GM23338 (cell line): ENCODE measurements around the gene RXRG. TPM values are rescaled to one million over a fixed set of nuclear protein-coding genes. Genes with fewer than 3 reads are reported as not detected.
"Not testable (repeated sequence)": the region's sequence is repeated elsewhere in the genome, so short reads cannot be mapped to it uniquely, and the experiment has no call there.

Experiments used
- ATAC-seq: fragments of 200-7000 bp; cut with Tn5 transposase; 3 replicates; pipeline ENCODE4 v1.9.1; 2020
- DNase-seq: peaks from one replicate; pipeline ENCODE4 v3.0.0-alpha.2; 2015; ENCODE audit warnings: low spot score
- H2AFZ ChIP-seq: fragments of 200-600 bp; sonication (generic); 2 replicates; pipeline ENCODE4 v1.8.0; 2016; ENCODE audit warnings: antibody characterized with exemption, mild to moderate bottlenecking, moderate library complexity
- H3F3A ChIP-seq: fragments of 200-600 bp; sonication (generic); replicated peaks from 2 replicates; pipeline ENCODE4 v1.8.0; 2017; ENCODE audit warnings: antibody characterized with exemption, mixed run types, low read depth
- H3K27ac ChIP-seq: fragments of 200-600 bp; sonication (generic); 2 replicates; pipeline ENCODE4 v1.6.1; 2016; ENCODE audit warnings: low read depth
- H3K27me3 ChIP-seq: fragments of 200-600 bp; sonication (generic); 2 replicates; pipeline ENCODE4 v1.8.0; 2016; ENCODE audit warnings: mild to moderate bottlenecking, mixed run types, moderate library complexity; ENCODE audit not compliant: insufficient read depth
- H3K36me3 ChIP-seq: fragments of 200-600 bp; sonication (generic); 2 replicates; pipeline ENCODE4 v1.8.0; 2016; ENCODE audit warnings: mild to moderate bottlenecking; ENCODE audit not compliant: insufficient read depth
- H3K4me1 ChIP-seq: fragments of 200-600 bp; sonication (generic); 2 replicates; pipeline ENCODE4 v1.8.0; 2016; ENCODE audit warnings: mild to moderate bottlenecking, moderate library complexity; ENCODE audit not compliant: insufficient read depth
- H3K4me2 ChIP-seq: fragments of 200-600 bp; sonication (generic); 2 replicates; pipeline ENCODE4 v1.7.1; 2017; ENCODE audit warnings: mixed run types
- H3K4me3 ChIP-seq: fragments of 200-600 bp; sonication (generic); 2 replicates; pipeline ENCODE4 v1.6.1; 2016; ENCODE audit warnings: mixed run types
- H3K79me2 ChIP-seq: fragments of 200-600 bp; sonication (generic); replicated peaks from 2 replicates; pipeline ENCODE4 v1.8.0; 2017; ENCODE audit warnings: mild to moderate bottlenecking; ENCODE audit not compliant: insufficient read depth
- H3K9me2 ChIP-seq: fragments of 200-600 bp; sonication (generic); 2 replicates; pipeline ENCODE4 v1.8.0; 2017; ENCODE audit not compliant: insufficient read depth
- H4K20me1 ChIP-seq: fragments of 200-600 bp; sonication (generic); replicated peaks from 2 replicates; pipeline ENCODE4 v1.8.0; 2017; ENCODE audit warnings: mild to moderate bottlenecking; ENCODE audit not compliant: insufficient read depth
- H3K27ac Mint-ChIP-seq: 2 replicates; pipeline ENCODE4 v1.8.0; 2020; ENCODE audit warnings: inconsistent platforms, mild to moderate bottlenecking, moderate library complexity, mixed read lengths
- H3K27me3 Mint-ChIP-seq: 3 replicates; pipeline ENCODE4 v1.8.0; 2022; ENCODE audit warnings: low read depth, mild to moderate bottlenecking, moderate library complexity, mixed read lengths, inconsistent platforms; ENCODE audit not compliant: insufficient read depth, poor library complexity
- H3K36me3 Mint-ChIP-seq: 3 replicates; pipeline ENCODE4 v1.8.0; 2021; ENCODE audit warnings: low read depth, mild to moderate bottlenecking, inconsistent platforms, moderate library complexity, mixed read lengths
- H3K4me1 Mint-ChIP-seq: 3 replicates; pipeline ENCODE4 v1.8.0; 2020; ENCODE audit warnings: mild to moderate bottlenecking, inconsistent platforms, mixed read lengths
- H3K4me3 Mint-ChIP-seq: 3 replicates; pipeline ENCODE4 v1.8.0; 2021; ENCODE audit warnings: moderate library complexity, mild to moderate bottlenecking, inconsistent platforms, mixed read lengths
- H3K9me3 Mint-ChIP-seq: 3 replicates; pipeline ENCODE4 v1.8.0; 2020; ENCODE audit warnings: moderate library complexity, mild to moderate bottlenecking, inconsistent platforms, mixed read lengths
- CREB1 ChIP-seq: fragments of 250-450 bp; sonication (Bioruptor Pico); IDR thresholded peaks from 2 replicates; pipeline ENCODE4 v1.5.0; 2020; ENCODE audit warnings: low read depth, mild to moderate bottlenecking, moderate library complexity
- CTCF ChIP-seq, 2 experiments: fragments of 200-600 bp in 1 of 2; sonication (generic) in 1 of 2; conservative IDR thresholded peaks; 2 replicates each; pipeline versions ENCODE4 v1.5.1 to v1.6.1; 2016 to 2017; ENCODE audit warnings: antibody characterized with exemption in 2 of 2, low read depth in 2 of 2, mild to moderate bottlenecking in 2 of 2, moderate library complexity in 1 of 2
- ETS1 ChIP-seq: IDR thresholded peaks from 2 replicates; pipeline ENCODE4 v1.6.1; 2016; ENCODE audit warnings: antibody characterized with exemption
- EZH2 ChIP-seq: fragments of 200-600 bp; sonication (generic); IDR thresholded peaks from one replicate; pipeline ENCODE4 v1.8.0; 2017; ENCODE audit warnings: antibody characterized with exemption, mild to moderate bottlenecking, low read depth; ENCODE audit not compliant: unreplicated experiment
- EZH2phosphoT487 ChIP-seq: fragments of 200-600 bp; sonication (generic); IDR thresholded peaks from one replicate; pipeline ENCODE4 v1.8.1; 2018; ENCODE audit warnings: antibody characterized with exemption; ENCODE audit not compliant: unreplicated experiment
- JUNB ChIP-seq: IDR thresholded peaks from one replicate; pipeline ENCODE4 v1.6.1; 2016; ENCODE audit warnings: antibody characterized with exemption; ENCODE audit not compliant: unreplicated experiment
- NANOG ChIP-seq: IDR thresholded peaks from 2 replicates; pipeline ENCODE4 v1.6.1; 2016; ENCODE audit warnings: antibody characterized with exemption, borderline replicate concordance
- POLR2AphosphoS5 ChIP-seq: IDR thresholded peaks from 2 replicates; pipeline ENCODE4 v1.6.1; 2016; ENCODE audit warnings: antibody characterized with exemption, low read depth
- REST ChIP-seq: IDR thresholded peaks from one replicate; pipeline ENCODE4 v1.6.1; 2018; ENCODE audit warnings: antibody characterized with exemption; ENCODE audit not compliant: unreplicated experiment
- STAT1 ChIP-seq: IDR thresholded peaks from one replicate; pipeline ENCODE4 v1.6.1; 2016; ENCODE audit warnings: antibody characterized with exemption; ENCODE audit not compliant: unreplicated experiment
- ZNF114 ChIP-seq: fragments of 250-450 bp; sonication (Bioruptor Pico); IDR thresholded peaks from 2 replicates; pipeline ENCODE4 v1.5.0; 2020; ENCODE audit warnings: mild to moderate bottlenecking, moderate library complexity
- ZNF331 ChIP-seq: fragments of 250-450 bp; sonication (Bioruptor Pico); IDR thresholded peaks from 2 replicates; pipeline ENCODE4 v1.5.0; 2020; ENCODE audit warnings: low read depth, mild to moderate bottlenecking, moderate library complexity
- polyA plus RNA-seq: library from polyadenylated mRNA; unstranded; fragments of >200 nt; fragmentation: Nextera tagmentation; extraction: Ambion mirVana; gene quantifications from 2 replicates; pipeline ENCODE4 v1.2.1, GENCODE V29; 2016
- total RNA-seq: library from RNA; depleted of rRNA; stranded (reverse); fragments of >200 nt; shearing (Covaris generic); gene quantifications from 2 replicates; pipeline ENCODE4 v1.2.3, GENCODE V29; 2014

RXRG gene
- total and polyA plus RNA-seq, 2 experiments from 2014 or later = not detected

GRCh38 chr1:165463978-165464377 is 19.1 kb upstream of the RXRG start (continued):
- TF ChIP-seq EZH2 = no peak
- TF ChIP-seq CTCF (conservative IDR thresholded peaks at IDR 0.05; ENCODE audit: low read depth in 2 of 2) = no peak
- no peak for TF ChIP-seq NANOG
- TF ChIP-seq ZNF331 (CRISPR knock-in tag) = no peak
- TF ChIP-seq ZNF114 (CRISPR knock-in tag) = no peak

- H3K36me3 Mint-ChIP-seq, H3F3A ChIP-seq, H3K27me3 ChIP-seq, H3K4me1 Mint-ChIP-seq, ATAC-seq, H3K79me2 ChIP-seq, H2AFZ ChIP-seq, H3K27me3 Mint-ChIP-seq, H3K4me3 Mint-ChIP-seq, H3K27ac Mint-ChIP-seq, H4K20me1 ChIP-seq, DNase-seq, H3K4me2 ChIP-seq, H3K4me1 ChIP-seq, H3K27ac ChIP-seq, H3K4me3 ChIP-seq, H3K36me3 ChIP-seq, H3K9me3 Mint-ChIP-seq, H3K9me2 ChIP-seq: not testable (repeated sequence)
Measured at GRCh38 chr1:165459683-165460082, 14.8 kb upstream of the RXRG start.

GRCh38 chr1:165456861-165457260 is 11.9 kb upstream of the RXRG start:
- no peak overlapping the region for H3K4me3 Mint-ChIP-seq
- 0 out of 3 replicates have a peak, but pooled peaks cover 2% of the 10 kb centered on the region for H3K4me1 Mint-ChIP-seq
- H3K27ac Mint-ChIP-seq = no peak overlapping the region
- TF ChIP-seq CREB1 = no peak
- TF ChIP-seq JUNB = no peak
- TF ChIP-seq REST = no peak
- TF ChIP-seq EZH2 = no peak
- TF ChIP-seq POLR2AphosphoS5 = no peak
- TF ChIP-seq EZH2phosphoT487 = no peak
- no peak for TF ChIP-seq CTCF (conservative IDR thresholded peaks at IDR 0.05; ENCODE audit: low read depth in 2 of 2)
- no peak for TF ChIP-seq NANOG
- no peak for TF ChIP-seq ZNF331 (CRISPR knock-in tag)
- no peak for TF ChIP-seq ETS1
- no peak for TF ChIP-seq STAT1

More at GRCh38 chr1:165456861-165457260, 11.9 kb upstream of the RXRG start:
- H3K4me1 ChIP-seq = no peaks in the 10 kb centered on the region
- no peak overlapping the region for H3K4me3 ChIP-seq
- no peaks in the 10 kb centered on the region for H3K27me3 ChIP-seq
- Mint-ChIP-seq H3K9me3 (no peaks in the 10 kb centered on the region), H3K27me3 (peaks cover 4% of the 10 kb centered on the region), H3K36me3 (no peaks in the 10 kb centered on the region)
- H3K36me3 ChIP-seq = no peaks in the 10 kb centered on the region
- no peaks in the 10 kb centered on the region for H3F3A ChIP-seq
- ATAC-seq (no peak), DNase-seq (no peak)
- no peak overlapping the region; the same call in 1 of the 2 replicates for H2AFZ ChIP-seq
- no peak overlapping the region for H3K4me2 ChIP-seq
- H3K79me2 ChIP-seq = no peaks in the 10 kb centered on the region
- H3K9me2 ChIP-seq = no peaks in the 10 kb centered on the region
- H3K27ac ChIP-seq = no peak overlapping the region
- no peaks in the 10 kb centered on the region for H4K20me1 ChIP-seq
